Hepatocyte (in vitro differentiated cells): ENCODE results near the gene THYN1. TPM values are rescaled to one million over a fixed set of nuclear protein-coding genes. Genes with fewer than 3 reads are reported as not detected.
"Not testable (repeated sequence)": the region's sequence is repeated elsewhere in the genome, so short reads cannot be mapped to it uniquely, and the experiment has no call there.

ENCODE experiments used
- DNase-seq: peaks from one replicate; pipeline ENCODE4 v3.0.0-alpha.2; 2016; ENCODE audit warnings: low spot score
- H2AFZ ChIP-seq: fragments of 200-600 bp; sonication (generic); 2 replicates; pipeline ENCODE4 v1.6.0; 2016; ENCODE audit warnings: antibody characterized with exemption, mild to moderate bottlenecking
- H3K27ac ChIP-seq: fragments of 200-600 bp; sonication (generic); 2 replicates; pipeline ENCODE4 v1.5.1; 2016; ENCODE audit warnings: mild to moderate bottlenecking
- H3K27me3 ChIP-seq: fragments of 200-600 bp; sonication (generic); 2 replicates; pipeline ENCODE4 v1.6.1; 2016
- H3K36me3 ChIP-seq: fragments of 200-600 bp; sonication (generic); replicated peaks from 2 replicates; pipeline ENCODE4 v1.5.1; 2016; ENCODE audit warnings: low read depth; ENCODE audit not compliant: insufficient read depth
- H3K4me1 ChIP-seq: fragments of 200-600 bp; sonication (generic); 2 replicates; pipeline ENCODE4 v1.5.1; 2016; ENCODE audit warnings: mild to moderate bottlenecking, moderate library complexity; ENCODE audit not compliant: insufficient read depth
- H3K4me2 ChIP-seq: fragments of 200-600 bp; sonication (generic); 2 replicates; pipeline ENCODE4 v1.6.0; 2016
- H3K4me3 ChIP-seq: fragments of 200-600 bp; sonication (generic); 2 replicates; pipeline ENCODE4 v1.5.1; 2016; ENCODE audit warnings: mild to moderate bottlenecking
- H3K79me2 ChIP-seq: fragments of 200-600 bp; sonication (generic); 2 replicates; pipeline ENCODE4 v1.6.0; 2017; ENCODE audit warnings: mild to moderate bottlenecking
- H3K9me2 ChIP-seq: fragments of 200-600 bp; sonication (generic); replicated peaks from 2 replicates; pipeline ENCODE4 v1.6.0; 2017; ENCODE audit warnings: mild to moderate bottlenecking; ENCODE audit not compliant: insufficient read depth
- H3K9me3 ChIP-seq: fragments of 200-600 bp; sonication (generic); 2 replicates; pipeline ENCODE4 v1.5.1; 2016; ENCODE audit warnings: low read depth, mild to moderate bottlenecking
- H4K20me1 ChIP-seq: fragments of 200-600 bp; sonication (generic); 2 replicates; pipeline ENCODE4 v1.6.0; 2016; ENCODE audit warnings: mild to moderate bottlenecking; ENCODE audit not compliant: insufficient read depth, poor library complexity, severe bottlenecking
- EZH2 ChIP-seq: fragments of 200-600 bp; sonication (generic); IDR thresholded peaks from 2 replicates; pipeline ENCODE4 v1.6.1; 2016; ENCODE audit warnings: antibody characterized with exemption, mild to moderate bottlenecking, borderline replicate concordance
- EZH2phosphoT487 ChIP-seq: fragments of 200-600 bp; sonication (generic); IDR thresholded peaks from one replicate; pipeline ENCODE4 v1.6.1; 2018; ENCODE audit warnings: antibody characterized with exemption, mild to moderate bottlenecking, low read depth, moderate library complexity; ENCODE audit not compliant: unreplicated experiment, severe bottlenecking
- WGBS: methylation state at CpG from one replicate; pipeline ENCODE4 v1.1.6; 2016; ENCODE audit warnings: low lambda C conversion rate; ENCODE audit errors: missing lambda C conversion rate; 5-methylcytosine and 5-hydroxymethylcytosine counted together
- polyA plus RNA-seq: library from polyadenylated mRNA; unstranded; fragments of >200 nt; fragmentation: Nextera tagmentation; extraction: Ambion mirVana; gene quantifications from 2 replicates; pipeline ENCODE4 v1.2.1, GENCODE V29; 2016
- total RNA-seq: library from RNA; depleted of rRNA; stranded (reverse); fragments of >200 nt; gene quantifications from 2 replicates; pipeline ENCODE4 v1.2.3, GENCODE V29; 2014
- TF ChIP-seq, protein P1 (sequence below): fragments of 200-600 bp; sonication (generic); IDR thresholded peaks from 2 replicates; pipeline ENCODE4 v1.5.1; 2016; ENCODE audit warnings: antibody characterized with exemption, mild to moderate bottlenecking; ENCODE audit not compliant: poor library complexity

THYN1 gene
- total and polyA plus RNA-seq, 2 experiments from 2014 or later: 45.7 to 59.8 TPM

DNA sequence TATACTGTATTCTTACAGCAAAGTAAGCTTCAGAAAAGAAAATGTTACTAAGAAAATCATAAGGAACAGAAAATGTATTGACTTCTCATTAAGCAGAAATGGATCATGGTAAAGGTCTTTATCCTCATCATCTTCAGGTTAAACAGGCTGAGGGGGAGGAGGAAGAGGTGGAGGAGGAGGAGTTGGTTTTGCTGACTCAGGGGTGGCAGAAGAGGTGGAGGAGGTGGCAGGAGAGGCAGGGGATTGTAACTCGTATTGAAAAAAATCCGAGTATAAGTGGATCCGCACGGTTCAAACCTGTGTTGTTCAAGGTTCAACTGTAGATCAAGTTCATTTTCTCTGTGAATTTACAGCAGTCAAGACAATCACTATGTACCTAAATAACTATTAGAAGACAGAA lies 36.0 kb upstream of the THYN1 start:
- no peak for TF ChIP-seq EZH2
- H3K4me2 ChIP-seq: no peak overlapping the region
- no peak overlapping the region for H3K27ac ChIP-seq
- H3K27me3 ChIP-seq: no peaks in the 10 kb centered on the region
- no peak overlapping the region for H2AFZ ChIP-seq
- no peaks in the 10 kb centered on the region for H3K9me2 ChIP-seq
- H3K79me2 ChIP-seq: no peaks in the 10 kb centered on the region
- whole genome bisulfite sequencing: 86% methylated on average over 4 of the region's 4 CpGs
- H3K9me3 ChIP-seq: no peaks in the 10 kb centered on the region
- H3K4me3 ChIP-seq: no peak overlapping the region
- no peak for DNase-seq
- no peaks in the 10 kb centered on the region for H4K20me1 ChIP-seq
- no peaks in the 10 kb centered on the region for H3K36me3 ChIP-seq
- H3K4me1 ChIP-seq: no peaks in the 10 kb centered on the region

DNA sequence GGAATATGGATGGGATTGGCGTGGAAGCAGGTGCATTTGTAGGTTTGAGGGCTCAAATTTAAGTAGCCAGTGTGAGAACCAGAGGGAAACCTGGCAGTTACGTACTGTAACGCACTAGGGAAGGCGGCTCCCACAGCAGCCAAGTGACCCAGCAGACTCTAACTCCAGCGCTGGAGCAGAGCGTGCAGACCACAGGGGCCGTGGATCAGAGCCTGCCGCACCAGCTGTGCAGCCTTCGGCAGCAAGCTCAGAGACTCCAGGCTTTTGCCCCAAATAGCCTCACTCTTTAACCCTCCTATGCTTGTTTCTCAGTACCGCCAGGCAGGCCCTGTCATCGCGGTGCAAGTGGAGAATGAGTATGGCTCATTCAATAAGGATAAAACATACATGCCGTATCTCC lies 35.3 kb upstream of the THYN1 start:
- 95% methylated on average over 13 of the region's 13 CpGs for WGBS
- H3K79me2 ChIP-seq: no peaks in the 10 kb centered on the region
- no peak overlapping the region for H3K4me3 ChIP-seq
- no peaks in the 10 kb centered on the region for H3K36me3 ChIP-seq
- TF ChIP-seq EZH2 (no peak), EZH2phosphoT487 (no peak)
- TF ChIP-seq, protein P1, sequence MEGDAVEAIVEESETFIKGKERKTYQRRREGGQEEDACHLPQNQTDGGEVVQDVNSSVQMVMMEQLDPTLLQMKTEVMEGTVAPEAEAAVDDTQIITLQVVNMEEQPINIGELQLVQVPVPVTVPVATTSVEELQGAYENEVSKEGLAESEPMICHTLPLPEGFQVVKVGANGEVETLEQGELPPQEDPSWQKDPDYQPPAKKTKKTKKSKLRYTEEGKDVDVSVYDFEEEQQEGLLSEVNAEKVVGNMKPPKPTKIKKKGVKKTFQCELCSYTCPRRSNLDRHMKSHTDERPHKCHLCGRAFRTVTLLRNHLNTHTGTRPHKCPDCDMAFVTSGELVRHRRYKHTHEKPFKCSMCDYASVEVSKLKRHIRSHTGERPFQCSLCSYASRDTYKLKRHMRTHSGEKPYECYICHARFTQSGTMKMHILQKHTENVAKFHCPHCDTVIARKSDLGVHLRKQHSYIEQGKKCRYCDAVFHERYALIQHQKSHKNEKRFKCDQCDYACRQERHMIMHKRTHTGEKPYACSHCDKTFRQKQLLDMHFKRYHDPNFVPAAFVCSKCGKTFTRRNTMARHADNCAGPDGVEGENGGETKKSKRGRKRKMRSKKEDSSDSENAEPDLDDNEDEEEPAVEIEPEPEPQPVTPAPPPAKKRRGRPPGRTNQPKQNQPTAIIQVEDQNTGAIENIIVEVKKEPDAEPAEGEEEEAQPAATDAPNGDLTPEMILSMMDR: no peak
- no peaks in the 10 kb centered on the region for H3K4me1 ChIP-seq
- no peaks in the 10 kb centered on the region for H3K9me3 ChIP-seq
- H3K9me2 ChIP-seq: no peaks in the 10 kb centered on the region
- H3K27ac ChIP-seq: no peak overlapping the region
- no peak overlapping the region for H2AFZ ChIP-seq
- H4K20me1 ChIP-seq: no peaks in the 10 kb centered on the region
- H3K4me2 ChIP-seq: no peak overlapping the region
- no peak for DNase-seq
- H3K27me3 ChIP-seq: no peaks in the 10 kb centered on the region

DNA sequence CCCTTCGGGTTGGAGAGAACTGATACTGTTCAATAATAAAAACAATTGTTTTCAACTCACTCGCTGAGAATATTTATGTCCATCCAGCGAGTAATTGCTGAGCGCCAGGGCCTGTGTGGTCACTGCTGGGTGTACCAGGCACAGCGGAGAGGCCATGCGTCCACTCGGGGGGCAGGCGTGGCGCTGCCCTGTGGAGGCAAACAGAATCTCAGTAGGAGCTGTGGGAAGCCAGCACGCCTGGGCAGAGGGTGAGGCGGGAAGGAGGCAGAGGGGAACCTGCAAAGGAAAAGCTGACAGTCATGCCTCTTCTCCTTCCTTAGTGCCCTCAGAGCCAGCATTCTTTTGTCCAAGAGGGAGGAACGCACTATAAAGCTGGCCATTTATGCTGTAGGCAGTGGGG lies 34.4 kb upstream of the THYN1 start:
- Histone ChIP-seq H3K27me3 (no peaks in the 10 kb centered on the region), H3K4me1 (no peaks in the 10 kb centered on the region), H3K36me3 (no peaks in the 10 kb centered on the region), H3K9me3 (no peaks in the 10 kb centered on the region), H4K20me1 (no peaks in the 10 kb centered on the region), H2AFZ (no peak overlapping the region), H3K27ac (no peak overlapping the region), H3K4me2 (no peak overlapping the region), H3K9me2 (no peaks in the 10 kb centered on the region), H3K4me3 (no peak overlapping the region), H3K79me2 (no peaks in the 10 kb centered on the region)
- TF ChIP-seq EZH2: no peak
- TF ChIP-seq EZH2phosphoT487: no peak
- TF ChIP-seq, protein P1: no peak
- 92% methylated on average over 12 of the region's 12 CpGs for WGBS
- DNase-seq: no peak

DNA sequence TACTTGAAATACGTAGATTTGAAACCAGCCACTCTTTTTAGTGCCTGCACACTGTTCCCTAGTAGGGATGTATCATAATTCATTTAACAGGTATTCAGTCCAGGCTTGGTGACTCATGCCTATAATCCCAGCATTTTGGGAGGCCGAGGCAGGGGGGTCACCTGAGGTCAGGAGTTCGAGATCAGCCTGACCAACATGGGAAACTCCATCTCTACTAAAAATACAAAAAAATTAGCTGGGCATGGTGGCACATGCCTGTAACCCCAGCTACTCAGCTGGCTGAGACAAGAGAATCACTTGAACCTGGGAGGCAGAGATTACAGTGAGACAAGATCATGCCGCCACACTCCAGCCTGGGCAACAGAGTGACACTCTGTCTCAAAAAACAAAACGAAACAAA lies 31.2 kb upstream of the THYN1 start:
- not testable (repeated sequence) for H3K36me3 ChIP-seq, H3K9me3 ChIP-seq, H4K20me1 ChIP-seq, H3K4me1 ChIP-seq, H3K4me2 ChIP-seq, H3K27ac ChIP-seq, H3K9me2 ChIP-seq, H2AFZ ChIP-seq, DNase-seq, H3K4me3 ChIP-seq, H3K79me2 ChIP-seq
- WGBS: 83% methylated on average over 5 of the region's 5 CpGs
- peaks cover 14% of the 10 kb centered on the region for H3K27me3 ChIP-seq
